GM12878 (cell line): ENCODE results near the gene GALNS. TPM values are rescaled to one million over a fixed set of nuclear protein-coding genes. Genes with fewer than 3 reads are reported as not detected.

Experiments
- ATAC-seq: fragments of 200-7000 bp; cut with Tn5 transposase; 3 replicates; pipeline ENCODE4 v1.9.1; 2020; ENCODE audit warnings: mild to moderate bottlenecking, moderate library complexity
- BruUV-seq: library from RNA; stranded (reverse); fragments of 400-500 nt; replicated peaks from 2 replicates; lab custom pipeline; 2021; lab: Mats Ljungman, UMichigan
- CTCF ChIA-PET: fragments of 300-600 bp; sonication (Branson Sonifier 250); formaldehyde crosslinking; extraction: SDS; loops from one replicate; lab custom pipeline; 2021; ENCODE audit warnings: inconsistent platforms; lab: Yijun Ruan, JAX
- POLR2A ChIA-PET: fragments of 350-600 bp; formaldehyde crosslinking; extraction: SDS; loops from one replicate; lab custom pipeline; 2021; ENCODE audit warnings: inconsistent platforms; lab: Charles Lee
- RAD21 ChIA-PET: fragments of 300-600 bp; sonication (Branson Sonifier 250); formaldehyde crosslinking; loops from one replicate; lab custom pipeline; 2023; ENCODE audit warnings: antibody characterized with exemption; ENCODE audit not compliant: unreplicated experiment; lab: Charles Lee
- SMC1A ChIA-PET: fragments of 300-600 bp; sonication (Branson Sonifier 250); formaldehyde crosslinking; loops from one replicate; lab custom pipeline; 2023; ENCODE audit not compliant: unreplicated experiment, uncharacterized antibody; lab: Charles Lee
- DNase-seq: peaks from one replicate; pipeline ENCODE4 v3.0.0-alpha.2; 2011; ENCODE audit warnings: low read depth, low spot score
- FAIRE-seq: peaks from 3 replicates; lab custom pipeline; 2011; peaks lifted over from hg19 to GRCh38; lab: Jason Lieb, UNC
- H2AFZ ChIP-seq: 2 replicates; pipeline ENCODE4 v1.6.0; 2011; ENCODE audit warnings: low read depth, low read length, control low read depth; ENCODE audit not compliant: control insufficient read depth
- H3K27ac ChIP-seq: 2 replicates; pipeline ENCODE4 v1.5.1; 2011; ENCODE audit warnings: control low read depth; ENCODE audit not compliant: control insufficient read depth, insufficient read depth
- H3K27me3 ChIP-seq, 2 experiments: replicated peaks in 1 of 2; 2 replicates each; pipeline versions ENCODE4 v1.6.0 to v1.6.1; 2011; ENCODE audit warnings: low read length in 1 of 2; ENCODE audit not compliant: control insufficient read depth in 2 of 2, insufficient read depth in 2 of 2
- H3K36me3 ChIP-seq, 2 experiments: 2 replicates each; pipeline ENCODE4 v1.5.1; 2011; ENCODE audit warnings: low read length in 1 of 2; ENCODE audit not compliant: control insufficient read depth in 2 of 2, insufficient read depth in 2 of 2
- H3K4me1 ChIP-seq: 2 replicates; pipeline ENCODE4 v1.6.1; 2011; ENCODE audit warnings: mild to moderate bottlenecking, low read length, moderate library complexity, mixed read lengths; ENCODE audit not compliant: control insufficient read depth, insufficient read depth
- H3K4me2 ChIP-seq: 2 replicates; pipeline ENCODE4 v1.6.0; 2011; ENCODE audit warnings: control low read depth; ENCODE audit not compliant: control insufficient read depth, insufficient read depth
- H3K4me3 ChIP-seq: fragments of 200-600 bp; sonication (generic); 2 replicates; pipeline ENCODE4 v1.5.1; 2016
- H3K79me2 ChIP-seq: 2 replicates; pipeline ENCODE4 v1.6.0; 2011; ENCODE audit warnings: low read length; ENCODE audit not compliant: control insufficient read depth, insufficient read depth
- H3K9ac ChIP-seq: 2 replicates; pipeline ENCODE4 v1.8.0; 2011; ENCODE audit warnings: low read length, control low read depth, mixed read lengths; ENCODE audit not compliant: control insufficient read depth, insufficient read depth
- H3K9me3 ChIP-seq: replicated peaks from 3 replicates; pipeline ENCODE4 v1.5.1; 2011; ENCODE audit warnings: mild to moderate bottlenecking, low read length; ENCODE audit not compliant: control insufficient read depth, insufficient read depth
- H4K20me1 ChIP-seq: 2 replicates; pipeline ENCODE4 v1.6.0; 2011; ENCODE audit not compliant: control insufficient read depth, insufficient read depth
- ATF7 ChIP-seq: fragments of 450-650 bp; IDR thresholded peaks from 2 replicates; pipeline ENCODE4 v1.6.1; 2016; ENCODE audit warnings: low read depth, mild to moderate bottlenecking
- IRF4 ChIP-seq: IDR thresholded peaks from 2 replicates; pipeline ENCODE4 v1.6.1; 2011; ENCODE audit warnings: low read depth, low read length
- KLF5 ChIP-seq: fragments of 450-650 bp; IDR thresholded peaks from 2 replicates; pipeline ENCODE4 v1.6.1; 2014; ENCODE audit warnings: mild to moderate bottlenecking; ENCODE audit not compliant: partially characterized antibody
- MTA3 ChIP-seq: IDR thresholded peaks from 2 replicates; pipeline ENCODE4 v1.6.1; 2012; ENCODE audit warnings: low read length, inconsistent platforms, borderline replicate concordance
- SMAD5 ChIP-seq: IDR thresholded peaks from 2 replicates; pipeline ENCODE4 v1.6.1; 2016; ENCODE audit warnings: antibody characterized with exemption, low read depth
- SMARCA5 ChIP-seq: fragments of 450-650 bp; IDR thresholded peaks from 2 replicates; pipeline ENCODE4 v1.6.1; 2017; ENCODE audit warnings: mild to moderate bottlenecking
- TARDBP ChIP-seq: IDR thresholded peaks from 2 replicates; pipeline ENCODE4 v1.6.1; 2016; ENCODE audit warnings: borderline replicate concordance
- TCF12 ChIP-seq: IDR thresholded peaks from 2 replicates; pipeline ENCODE4 v1.6.1; 2011; ENCODE audit warnings: low read depth, mild to moderate bottlenecking, low read length
- ZBED1 ChIP-seq: IDR thresholded peaks from 2 replicates; pipeline ENCODE4 v1.6.1; 2016; ENCODE audit warnings: borderline replicate concordance
- ZNF24 ChIP-seq: fragments of 450-650 bp; IDR thresholded peaks from 2 replicates; pipeline ENCODE4 v1.6.1; 2017; ENCODE audit warnings: antibody characterized with exemption, mild to moderate bottlenecking
- ZNF274 ChIP-seq: IDR thresholded peaks from one replicate; pipeline ENCODE4 v1.8.0; 2011; ENCODE audit not compliant: insufficient read length, insufficient read depth
- ZNF622 ChIP-seq: fragments of 450-650 bp; IDR thresholded peaks from 2 replicates; pipeline ENCODE4 v1.6.1; 2017; ENCODE audit warnings: mild to moderate bottlenecking, inconsistent platforms
- WGBS: methylation state at CpG from one replicate; pipeline ENCODE4 v1.1.6; 2016; ENCODE audit warnings: low lambda C conversion rate; ENCODE audit not compliant: insufficient replicate concordance, insufficient coverage; ENCODE audit errors: missing lambda C conversion rate; 5-methylcytosine and 5-hydroxymethylcytosine counted together
- in situ Hi-C: fragments of 300-500 bp; cut with MboI; formaldehyde crosslinking; loops from 9 replicates; pipeline ENCODE4 v1.14.3; 2018; ENCODE audit warnings: mixed read lengths
- intact Hi-C: fragments of 100-400 bp; cut with micrococcal nuclease; formaldehyde crosslinking; loops from one replicate; pipeline ENCODE4 v1.14.2; 2022; ENCODE audit not compliant: unreplicated experiment
- polyA plus RNA-seq, 11 experiments: library from polyadenylated mRNA; depleted of rRNA in 4 of 11; unstranded in 6 of 11; stranded (reverse) in 5 of 11; fragments of >200 nt; fragmentation: Nextera tagmentation in 4 of 11; fragmentation: Illumina TruSeq in 1 of 11; extraction: Ambion mirVana in 4 of 11; extraction: Trizol in 1 of 11; gene quantifications; 1 replicate in 1 of 11; 2 replicates in 10 of 11; pipeline versions ENCODE4 v1.2.1 to v1.2.3, GENCODE V29; 2011 to 2016; ENCODE audit warnings: inconsistent platforms in 2 of 11, missing spikeins in 2 of 11, low read depth in 1 of 11
- total RNA-seq, 4 experiments: library from RNA; depleted of rRNA in 3 of 4; stranded (reverse); fragments of >200 nt in 3 of 4; fragmentation: Illumina TruSeq in 1 of 4; extraction: Trizol in 1 of 4; gene quantifications; 2 replicates each; pipeline versions ENCODE4 v1.2.1 to v1.2.3, GENCODE V29; 2013 to 2021
- TF ChIP-seq, protein P1 (sequence below): fragments of 450-650 bp; IDR thresholded peaks from 2 replicates; pipeline ENCODE4 v1.6.1; 2018; ENCODE audit warnings: borderline replicate concordance, mild to moderate bottlenecking; ENCODE audit not compliant: partially characterized antibody
- TF ChIP-seq, protein P2 (sequence below): IDR thresholded peaks from 2 replicates; pipeline ENCODE4 v1.6.1; 2011; ENCODE audit warnings: borderline replicate concordance, low read depth, mild to moderate bottlenecking, moderate library complexity, mixed read lengths, low read length; ENCODE audit not compliant: insufficient read depth; ENCODE audit errors: extremely low read length
- TF ChIP-seq, protein P3 (sequence below): IDR thresholded peaks from 2 replicates; pipeline ENCODE4 v1.6.1; 2012; ENCODE audit warnings: improper control_type of control experiment, low read depth, low read length; ENCODE audit not compliant: insufficient replicate concordance

GALNS gene
- total and polyA plus RNA-seq, 10 of the 15 experiments (the other 5 are each of a cell fraction or from before 2014, with no cell fraction given), result 0.37 to 12.4 (median 5.3) TPM

DNA sequence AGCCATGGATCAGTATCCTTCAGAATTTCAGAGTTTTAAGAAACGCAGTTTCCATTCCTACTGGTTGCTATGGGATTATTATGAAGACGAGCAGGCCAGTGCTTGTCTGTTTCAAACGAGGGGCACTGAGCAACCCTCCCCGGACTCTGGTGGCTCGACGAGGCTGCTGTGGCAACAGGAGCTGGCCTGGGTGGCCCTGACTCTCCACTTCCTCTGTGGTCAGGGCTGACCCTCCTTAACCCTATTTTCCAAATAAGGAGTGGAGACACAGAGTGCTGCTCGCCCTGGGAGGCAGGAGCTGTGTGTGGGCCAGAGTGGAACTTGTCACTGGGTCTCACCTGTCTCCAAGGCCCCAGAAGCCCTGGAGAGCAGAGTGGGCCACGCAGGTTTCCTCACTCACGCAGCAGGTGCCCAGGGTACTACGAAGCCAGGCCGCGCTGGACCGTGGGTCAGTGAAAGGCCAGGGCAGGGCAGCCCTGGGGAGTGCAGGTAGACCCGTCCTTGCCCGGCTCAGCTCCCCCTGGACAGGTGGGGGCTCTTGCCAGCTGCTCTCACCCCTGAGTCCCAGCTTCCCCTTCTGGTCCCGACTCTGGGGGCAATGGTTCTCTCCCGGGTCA lies 3.3 kb downstream of the GALNS start:
- intact Hi-C loops (no loop called here), in situ Hi-C loops (no loop called here)
- no peak for FAIRE-seq
- RAD21 ChIA-PET, result no interaction called here
- CTCF ChIA-PET, result no interaction called here
- no peaks in the 10 kb centered on the region for H3K27me3 ChIP-seq
- H3K4me2 ChIP-seq, result no peak overlapping the region
- H3K4me3 ChIP-seq, result no peak overlapping the region
- peaks cover 23% of the 10 kb centered on the region for H3K4me1 ChIP-seq
- peaks cover 13% of the 10 kb centered on the region for H3K79me2 ChIP-seq
- H4K20me1 ChIP-seq, result 0 out of 2 replicates have a peak, but pooled peaks cover 2% of the 10 kb centered on the region
- DNase-seq, result no peak
- no peak overlapping the region for H2AFZ ChIP-seq
- 78% methylated on average over 17 of the region's 17 CpGs for WGBS
- no TSS peak for BruUV-seq
- POLR2A ChIA-PET, result interaction anchor here (0.6 kb wide), 2 partner anchors 10 to 120 kb away, joined by 7 read pairs; no protein-coding TSS in a partner anchor
- H3K9ac ChIP-seq, result no peak overlapping the region
- no peak for ATAC-seq
- H3K27ac ChIP-seq, result no peak overlapping the region
- H3K36me3 ChIP-seq, result no peaks in the 10 kb centered on the region; a peak in 1 of 4 replicates
- SMC1A ChIA-PET, result interaction anchor here (1.0 to 1.3 kb wide), 2 partner anchors 75 to 364 kb away, joined by 3 read pairs; partner anchors contain the start of gene ZNF778
- no peaks in the 10 kb centered on the region for H3K9me3 ChIP-seq
- TF ChIP-seq, protein P1, sequence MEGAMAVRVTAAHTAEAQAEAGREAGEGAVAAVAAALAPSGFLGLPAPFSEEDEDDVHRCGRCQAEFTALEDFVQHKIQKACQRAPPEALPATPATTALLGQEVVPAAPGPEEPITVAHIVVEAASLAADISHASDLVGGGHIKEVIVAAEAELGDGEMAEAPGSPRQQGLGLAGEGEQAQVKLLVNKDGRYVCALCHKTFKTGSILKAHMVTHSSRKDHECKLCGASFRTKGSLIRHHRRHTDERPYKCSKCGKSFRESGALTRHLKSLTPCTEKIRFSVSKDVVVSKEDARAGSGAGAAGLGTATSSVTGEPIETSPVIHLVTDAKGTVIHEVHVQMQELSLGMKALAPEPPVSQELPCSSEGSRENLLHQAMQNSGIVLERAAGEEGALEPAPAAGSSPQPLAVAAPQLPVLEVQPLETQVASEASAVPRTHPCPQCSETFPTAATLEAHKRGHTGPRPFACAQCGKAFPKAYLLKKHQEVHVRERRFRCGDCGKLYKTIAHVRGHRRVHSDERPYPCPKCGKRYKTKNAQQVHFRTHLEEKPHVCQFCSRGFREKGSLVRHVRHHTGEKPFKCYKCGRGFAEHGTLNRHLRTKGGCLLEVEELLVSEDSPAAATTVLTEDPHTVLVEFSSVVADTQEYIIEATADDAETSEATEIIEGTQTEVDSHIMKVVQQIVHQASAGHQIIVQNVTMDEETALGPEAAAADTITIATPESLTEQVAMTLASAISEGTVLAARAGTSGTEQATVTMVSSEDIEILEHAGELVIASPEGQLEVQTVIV, result no peak
- TF ChIP-seq TCF12, result no peak
- no peak for TF ChIP-seq KLF5
- TF ChIP-seq ZNF622, result no peak
- no peak for TF ChIP-seq TARDBP
- no peak for TF ChIP-seq ATF7
- TF ChIP-seq, protein P2, sequence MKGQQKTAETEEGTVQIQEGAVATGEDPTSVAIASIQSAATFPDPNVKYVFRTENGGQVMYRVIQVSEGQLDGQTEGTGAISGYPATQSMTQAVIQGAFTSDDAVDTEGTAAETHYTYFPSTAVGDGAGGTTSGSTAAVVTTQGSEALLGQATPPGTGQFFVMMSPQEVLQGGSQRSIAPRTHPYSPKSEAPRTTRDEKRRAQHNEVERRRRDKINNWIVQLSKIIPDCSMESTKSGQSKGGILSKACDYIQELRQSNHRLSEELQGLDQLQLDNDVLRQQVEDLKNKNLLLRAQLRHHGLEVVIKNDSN, result no peak
- TF ChIP-seq SMAD5, result no peak
- TF ChIP-seq, protein P3, sequence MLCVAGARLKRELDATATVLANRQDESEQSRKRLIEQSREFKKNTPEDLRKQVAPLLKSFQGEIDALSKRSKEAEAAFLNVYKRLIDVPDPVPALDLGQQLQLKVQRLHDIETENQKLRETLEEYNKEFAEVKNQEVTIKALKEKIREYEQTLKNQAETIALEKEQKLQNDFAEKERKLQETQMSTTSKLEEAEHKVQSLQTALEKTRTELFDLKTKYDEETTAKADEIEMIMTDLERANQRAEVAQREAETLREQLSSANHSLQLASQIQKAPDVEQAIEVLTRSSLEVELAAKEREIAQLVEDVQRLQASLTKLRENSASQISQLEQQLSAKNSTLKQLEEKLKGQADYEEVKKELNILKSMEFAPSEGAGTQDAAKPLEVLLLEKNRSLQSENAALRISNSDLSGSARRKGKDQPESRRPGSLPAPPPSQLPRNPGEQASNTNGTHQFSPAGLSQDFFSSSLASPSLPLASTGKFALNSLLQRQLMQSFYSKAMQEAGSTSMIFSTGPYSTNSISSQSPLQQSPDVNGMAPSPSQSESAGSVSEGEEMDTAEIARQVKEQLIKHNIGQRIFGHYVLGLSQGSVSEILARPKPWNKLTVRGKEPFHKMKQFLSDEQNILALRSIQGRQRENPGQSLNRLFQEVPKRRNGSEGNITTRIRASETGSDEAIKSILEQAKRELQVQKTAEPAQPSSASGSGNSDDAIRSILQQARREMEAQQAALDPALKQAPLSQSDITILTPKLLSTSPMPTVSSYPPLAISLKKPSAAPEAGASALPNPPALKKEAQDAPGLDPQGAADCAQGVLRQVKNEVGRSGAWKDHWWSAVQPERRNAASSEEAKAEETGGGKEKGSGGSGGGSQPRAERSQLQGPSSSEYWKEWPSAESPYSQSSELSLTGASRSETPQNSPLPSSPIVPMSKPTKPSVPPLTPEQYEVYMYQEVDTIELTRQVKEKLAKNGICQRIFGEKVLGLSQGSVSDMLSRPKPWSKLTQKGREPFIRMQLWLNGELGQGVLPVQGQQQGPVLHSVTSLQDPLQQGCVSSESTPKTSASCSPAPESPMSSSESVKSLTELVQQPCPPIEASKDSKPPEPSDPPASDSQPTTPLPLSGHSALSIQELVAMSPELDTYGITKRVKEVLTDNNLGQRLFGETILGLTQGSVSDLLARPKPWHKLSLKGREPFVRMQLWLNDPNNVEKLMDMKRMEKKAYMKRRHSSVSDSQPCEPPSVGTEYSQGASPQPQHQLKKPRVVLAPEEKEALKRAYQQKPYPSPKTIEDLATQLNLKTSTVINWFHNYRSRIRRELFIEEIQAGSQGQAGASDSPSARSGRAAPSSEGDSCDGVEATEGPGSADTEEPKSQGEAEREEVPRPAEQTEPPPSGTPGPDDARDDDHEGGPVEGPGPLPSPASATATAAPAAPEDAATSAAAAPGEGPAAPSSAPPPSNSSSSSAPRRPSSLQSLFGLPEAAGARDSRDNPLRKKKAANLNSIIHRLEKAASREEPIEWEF, result no peak
- TF ChIP-seq ZNF24, result no peak
- no peak for TF ChIP-seq SMARCA5
- TF ChIP-seq IRF4, result no peak
- no peak for TF ChIP-seq ZNF274
- no peak for TF ChIP-seq ZBED1
- TF ChIP-seq MTA3, result no peak
